GM21619 (cell line): ENCODE measurements around the gene DNAJC18.
"Not testable (repeated sequence)": the region's sequence is repeated elsewhere in the genome, so short reads cannot be mapped to it uniquely, and the experiment has no call there.

Source experiments
- ATAC-seq: cut with Tn5 transposase; IDR thresholded peaks from one replicate; pipeline ENCODE4 v1.9.1; 2021; ENCODE audit not compliant: unreplicated experiment

Gene DNAJC18

GRCh38 chr5:139439013-139439903, at the start of gene DNAJC18:
DNAJC18 (minus strand) TSS chr5:139439525; CDS start chr5:139439445, 80 bp downstream.
- peak; percentile 90 for ATAC-seq

DNA sequence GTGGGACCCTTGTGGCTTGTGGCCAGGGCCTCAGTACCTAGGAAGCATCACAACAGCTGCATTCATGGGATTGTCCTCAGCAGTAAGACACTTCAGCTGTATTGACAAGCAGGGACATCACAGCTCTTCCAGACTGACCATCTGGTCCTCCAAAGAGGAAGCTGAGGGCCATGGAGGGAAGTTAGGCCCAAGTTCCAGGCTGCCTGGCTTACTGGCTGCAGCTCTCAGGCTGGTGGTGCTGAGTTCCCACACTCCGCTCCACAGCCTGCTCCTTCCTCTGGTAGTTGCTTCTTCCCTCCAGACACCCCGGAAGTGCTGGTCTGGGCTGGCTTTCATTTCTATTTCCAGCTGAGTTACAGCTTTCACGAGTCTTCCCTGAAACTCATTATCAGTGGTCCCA, 48.9 kb upstream of the DNAJC18 start:
- no peak for ATAC-seq

- no peak for ATAC-seq
These were observed 46.9 kb upstream of the DNAJC18 start for GRCh38 chr5:139486201-139486600.

DNA sequence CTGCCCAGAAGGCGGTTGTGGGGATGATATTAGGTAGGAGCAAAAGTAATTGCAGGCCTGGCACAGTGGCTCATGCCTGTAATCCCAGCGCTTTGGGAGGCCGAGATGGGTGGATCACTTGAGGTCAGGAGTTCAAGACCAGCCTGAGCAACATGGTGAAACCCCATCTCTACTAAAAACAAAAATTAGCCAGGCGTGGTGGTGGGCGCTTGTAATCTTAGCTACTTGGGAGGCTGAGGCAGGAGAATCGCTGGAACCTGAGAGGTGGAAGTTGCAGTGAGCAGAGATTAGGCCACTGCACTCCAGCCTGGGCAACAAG, 43.5 kb upstream of the DNAJC18 start:
- ATAC-seq, result not testable (repeated sequence)

DNA sequence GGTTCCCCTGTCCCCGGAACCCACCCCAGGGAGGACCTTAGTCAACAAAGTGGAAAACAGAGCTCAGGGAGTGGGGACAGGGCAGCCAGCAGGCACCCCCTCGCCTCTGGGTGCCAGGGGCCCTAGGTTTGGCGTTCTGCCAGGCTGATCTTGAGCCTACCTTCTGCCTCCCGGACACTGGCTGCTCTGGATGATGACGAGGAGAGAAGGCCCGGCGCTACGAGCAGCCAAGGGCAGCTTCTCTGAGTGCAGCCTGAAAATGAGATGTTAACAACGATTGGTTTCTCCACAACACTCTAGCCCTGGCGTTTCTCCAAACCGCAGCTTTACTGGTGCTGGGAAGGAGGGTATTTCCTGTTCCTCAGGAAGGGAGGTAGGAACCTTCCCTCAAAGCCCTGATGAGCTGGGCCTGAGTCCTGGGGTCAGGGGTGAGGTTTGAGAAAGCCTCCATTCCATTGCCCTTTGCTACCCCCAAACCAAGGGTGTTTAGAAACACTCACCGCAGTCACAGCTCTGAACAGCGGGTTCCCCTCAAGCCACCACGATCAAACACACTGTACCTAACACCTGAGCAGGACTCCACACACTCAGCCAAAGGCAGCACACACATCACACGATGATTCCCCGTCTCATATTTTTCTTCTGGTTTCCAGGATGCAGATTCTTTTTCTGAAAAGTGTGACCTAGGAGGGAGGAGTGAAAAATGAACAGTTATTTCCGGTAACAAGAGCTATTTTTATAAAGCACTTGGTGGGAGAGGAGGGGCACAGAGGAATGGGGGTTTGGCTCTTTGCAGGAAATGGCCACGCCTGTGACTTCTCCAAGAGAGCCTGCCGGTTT, 42.9 kb upstream of the DNAJC18 start, which contains the start of gene STING1:
Gene STING1, minus strand, starts transcription at position 709 of the 840 bp plus-strand sequence. CDS start 1,054 bp downstream, outside the sequence.
- no peak for ATAC-seq

DNA sequence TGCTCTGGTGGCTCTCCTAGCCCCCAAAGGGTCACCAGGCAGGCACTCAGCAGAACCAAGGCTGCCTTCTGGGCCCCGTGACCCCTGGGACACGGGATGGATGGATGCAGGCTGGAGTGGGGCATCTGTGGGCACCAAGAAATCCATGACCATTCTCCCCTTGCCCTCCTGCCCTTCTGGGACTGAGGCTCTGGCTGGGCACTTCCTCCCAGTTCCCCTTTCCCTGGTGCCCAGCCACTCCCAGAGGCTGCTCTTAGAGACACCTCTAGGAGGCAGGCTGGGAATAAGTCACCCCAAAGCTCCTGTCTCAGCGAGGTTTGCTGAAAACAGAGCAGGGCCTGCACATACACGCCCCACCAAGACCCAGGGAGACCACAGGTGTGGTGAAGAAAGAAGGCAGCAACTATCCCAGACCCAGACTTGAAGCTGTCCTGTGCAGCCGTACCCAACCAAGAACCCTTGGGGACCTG, 42.3 kb upstream of the DNAJC18 start:
- no peak for ATAC-seq

DNA sequence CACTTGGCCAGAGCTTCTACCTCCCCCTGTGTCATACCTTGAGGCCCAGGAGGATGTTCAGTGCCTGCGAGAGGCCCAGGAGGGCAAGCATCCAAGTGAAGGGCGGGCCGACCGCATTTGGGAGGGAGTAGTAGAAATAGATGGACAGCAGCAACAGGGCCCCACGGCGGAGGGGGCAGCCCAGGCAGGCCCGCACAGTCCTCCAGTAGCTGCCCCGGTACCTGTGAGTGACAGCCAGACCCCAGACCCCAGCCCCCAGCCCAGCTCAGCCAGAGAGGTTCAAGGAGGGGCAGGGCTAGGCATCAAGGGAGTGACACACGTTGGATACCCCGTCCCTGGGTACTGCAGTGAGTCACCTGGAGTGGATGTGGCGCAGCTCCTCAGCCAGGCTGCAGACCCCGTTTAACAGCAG, 41.8 kb upstream of the DNAJC18 start:
- ATAC-seq, result no peak

DNA sequence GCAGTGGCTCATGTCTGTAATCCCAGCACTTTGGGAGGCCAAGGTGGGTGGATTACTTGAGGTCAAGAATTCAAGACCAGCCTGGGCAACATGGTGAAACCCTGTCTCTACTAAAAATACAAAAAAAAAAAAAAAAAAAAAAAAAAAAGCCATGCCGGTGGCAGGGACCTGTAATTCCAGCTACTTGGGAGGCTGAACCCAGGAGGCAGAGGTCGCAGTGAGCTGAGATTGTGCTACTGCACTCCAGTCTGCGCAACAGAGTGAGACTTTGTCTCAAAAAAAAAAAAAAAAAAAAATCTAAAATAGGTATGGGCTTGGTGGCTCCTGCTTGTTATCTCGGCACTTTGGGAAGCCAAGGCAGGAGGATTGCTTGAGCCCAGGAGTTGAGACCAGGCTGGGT, 40.4 kb upstream of the DNAJC18 start:
- ATAC-seq, result not testable (repeated sequence)

- ATAC-seq, result not testable (repeated sequence)
These were observed 39.5 kb upstream of the DNAJC18 start for GRCh38 chr5:139478657-139479423.

DNA sequence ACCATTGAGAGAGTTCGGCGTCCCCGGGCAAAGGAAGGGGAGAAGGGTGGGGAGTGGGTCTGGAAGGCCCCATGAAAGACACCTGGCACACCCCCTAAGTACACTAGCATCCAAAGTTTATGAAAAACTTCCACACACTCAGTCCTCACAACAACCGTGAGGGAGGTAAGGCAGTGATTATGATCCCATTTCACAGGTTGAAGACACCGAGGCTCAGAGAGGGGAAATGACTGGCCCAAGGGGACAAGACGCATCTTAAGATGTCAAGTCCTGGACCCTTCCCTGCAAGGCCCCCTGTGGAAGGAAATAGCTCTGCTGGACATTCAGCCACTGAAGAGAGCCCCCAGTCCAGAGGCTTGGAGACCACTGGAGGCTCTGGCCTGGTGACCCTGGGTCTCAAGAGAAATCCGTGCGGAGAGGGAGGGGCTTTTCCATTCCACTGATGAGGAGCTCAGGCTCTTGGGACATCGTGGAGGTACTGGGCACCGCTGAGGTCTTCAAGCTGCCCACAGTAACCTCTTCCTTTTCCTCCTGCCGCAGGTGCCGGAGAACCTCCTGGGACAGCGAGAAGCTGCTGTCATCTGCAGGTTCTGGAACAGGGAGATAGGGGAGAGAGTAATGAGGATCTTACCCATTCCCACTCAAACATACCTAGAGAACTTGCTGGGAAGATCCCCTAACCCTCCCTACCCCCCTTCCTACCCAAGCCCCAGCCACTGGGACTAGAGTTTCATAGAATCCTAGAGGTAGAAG, 36.7 kb upstream of the DNAJC18 start:
- ATAC-seq, result no peak

DNA sequence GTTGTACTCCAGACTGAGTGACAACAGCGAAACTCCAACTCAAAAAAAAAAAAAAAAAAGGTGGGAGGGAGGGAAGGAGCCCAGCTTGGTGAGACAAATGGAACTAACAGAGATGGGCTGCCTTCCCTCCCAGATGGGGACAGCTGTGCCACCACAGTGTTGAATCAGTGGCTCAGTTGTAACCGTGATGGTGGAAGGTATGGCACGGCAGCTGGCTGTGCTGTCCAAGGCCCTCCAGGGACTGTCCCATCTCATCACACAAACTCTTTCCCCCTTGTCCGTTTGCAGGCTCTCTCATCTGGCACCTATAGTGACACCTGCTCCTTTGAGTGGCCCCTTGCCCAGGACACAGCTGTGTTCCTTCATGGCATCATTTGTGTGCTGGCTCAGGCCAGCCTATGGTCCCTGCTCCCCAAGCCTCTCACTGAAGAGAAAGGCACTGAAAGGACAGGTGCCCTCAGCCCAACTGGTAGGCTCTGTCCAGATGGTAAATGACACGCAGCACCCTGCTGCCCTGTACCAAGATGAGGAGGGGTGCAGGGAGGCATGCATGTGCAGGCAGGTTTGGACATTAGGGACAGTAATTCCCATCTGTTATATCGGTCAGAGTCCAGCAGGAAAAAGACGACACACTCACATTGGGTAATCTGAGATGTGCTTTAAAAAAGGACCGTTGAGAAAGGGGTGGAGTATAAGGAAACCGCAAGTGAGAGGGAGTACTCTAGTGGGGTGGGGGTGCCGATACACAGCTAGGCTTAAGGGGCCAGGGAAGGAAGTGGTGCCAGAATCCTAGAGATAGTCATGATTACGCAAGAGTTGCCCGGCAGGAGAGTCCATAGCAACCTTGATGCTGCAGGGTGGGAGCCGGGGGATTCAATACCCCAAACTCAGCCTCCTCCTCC, 35.8 kb upstream of the DNAJC18 start:
- no peak for ATAC-seq

GRCh38 chr5:139473565-139473964, 34.2 kb upstream of the DNAJC18 start:
- ATAC-seq, result no peak

GRCh38 chr5:139473105-139473504, 33.8 kb upstream of the DNAJC18 start:
- ATAC-seq, result no peak

DNA sequence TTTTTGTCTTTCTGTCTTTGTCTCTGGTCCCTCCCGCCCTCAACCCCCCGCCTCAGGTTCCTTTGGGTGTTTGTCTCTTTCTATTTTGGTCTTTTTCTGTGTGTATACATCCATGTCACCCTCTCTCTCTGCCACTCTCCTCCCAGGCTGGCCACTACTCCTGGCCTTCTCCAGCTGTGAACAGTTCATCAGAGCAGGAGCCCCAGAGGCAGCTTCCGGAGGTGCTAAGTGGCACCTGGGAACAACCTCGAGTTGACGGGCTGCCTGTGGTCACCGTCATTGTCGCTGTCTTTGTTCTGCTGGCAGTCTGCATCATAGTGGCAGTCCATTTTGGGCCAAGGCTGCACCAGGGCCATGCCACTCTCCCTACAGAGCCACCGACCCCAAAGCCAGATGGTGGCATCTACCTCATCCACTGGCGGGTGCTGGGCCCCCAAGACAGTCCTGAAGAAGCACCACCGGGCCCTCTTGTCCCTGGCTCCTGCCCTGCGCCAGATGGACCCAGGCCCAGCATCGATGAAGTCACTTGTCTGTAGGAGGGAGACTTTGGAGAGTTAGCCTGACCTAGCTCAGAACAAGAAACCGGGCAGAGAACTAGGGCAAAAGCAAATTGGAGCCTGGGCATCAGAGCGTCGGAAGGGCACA, 33.2 kb upstream of the DNAJC18 start:
- ATAC-seq, result no peak

DNA sequence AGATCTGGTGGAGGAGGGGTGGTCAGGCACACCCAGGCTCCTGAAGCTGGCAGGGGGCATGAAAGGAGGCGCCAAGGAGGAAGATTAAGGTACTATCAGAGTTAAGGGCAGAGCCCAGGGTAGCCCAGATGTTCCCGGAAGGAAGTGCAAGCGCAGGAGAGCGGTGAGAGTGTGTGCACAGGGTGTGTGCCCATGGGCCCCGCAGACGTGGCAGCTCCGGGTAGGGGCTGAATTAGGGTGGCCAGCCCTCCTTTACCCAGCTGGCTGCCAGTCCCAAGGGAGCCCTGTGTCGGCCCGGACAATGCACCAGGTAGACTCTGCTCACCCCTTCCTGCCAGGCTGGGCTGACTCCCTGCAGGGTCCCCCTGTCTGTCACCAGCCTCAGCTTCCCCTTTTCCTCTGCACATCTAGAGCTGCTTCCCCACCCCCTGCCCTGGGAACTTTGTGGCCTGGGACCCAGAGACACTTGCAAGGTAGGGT, 31.5 kb upstream of the DNAJC18 start, which contains the start of gene SMIM33:
Gene SMIM33, plus strand, starts transcription at position 184 of the 480 bp plus-strand sequence. Its CDS starts 118 bp downstream, at position 302.
- no peak for ATAC-seq

GRCh38 chr5:139468421-139468931, 29.2 kb upstream of the DNAJC18 start:
- no peak for ATAC-seq

- ATAC-seq, result no peak
These were observed 23.4 kb upstream of the DNAJC18 start, which contains the start of gene ECSCR for GRCh38 chr5:139462586-139463276. ECSCR (minus strand) TSS chr5:139462743; CDS start chr5:139462670, 73 bp downstream.
